Stimulated activated CD8-positive, alpha-beta memory T cell treated with anti-CD3 and anti-CD28 coated beads, Interleukin-4, amount 100 ng/mL, for 1 hour (primary cell): ENCODE measurements around the gene C1RL.

Experiments used
- DNase-seq, 2 donors: peaks; one replicate each; pipeline ENCODE4 v3.0.0-alpha.2; 2020; ENCODE audit warnings: low read depth in 2 of 2, low spot score in 1 of 2

C1RL gene

GRCh38 chr12:7093486-7093885 is 15.5 kb downstream of the C1RL start:
- no peak for DNase-seq

- no peak for DNase-seq
Measured at GRCh38 chr12:7092986-7093460, 16.0 kb downstream of the C1RL start.

- DNase-seq, result peak; percentile 23 to 39
Measured at GRCh38 chr12:7092229-7092985, 16.6 kb downstream of the C1RL start, which contains the start of gene C1R. TSS of gene C1R (minus strand) at chr12:7092445. CDS start at chr12:7092388, 57 bp downstream.

- DNase-seq, result no peak
Measured at GRCh38 chr12:7091660-7092228, 17.3 kb downstream of the C1RL start.

- no peak for DNase-seq
Measured at GRCh38 chr12:7091171-7091570, 17.8 kb downstream of the C1RL start.

- no peak for DNase-seq
Measured at GRCh38 chr12:7090222-7090998, 18.6 kb downstream of the C1RL start.

GRCh38 chr12:7089196-7089871 is 19.7 kb downstream of the C1RL start:
- DNase-seq, result no peak

GRCh38 chr12:7083125-7083524 is 25.9 kb downstream of the C1RL start:
- no peak for DNase-seq

GRCh38 chr12:7081037-7081436 is 28.0 kb downstream of the C1RL start:
- no peak for DNase-seq

- DNase-seq, result no peak
Measured at GRCh38 chr12:7079826-7080125, 29.2 kb downstream of the C1RL start.

- DNase-seq, result no peak
Measured at GRCh38 chr12:7078163-7078562, 30.9 kb downstream of the C1RL start.

- no peak for DNase-seq
Measured at GRCh38 chr12:7076493-7076892, 32.5 kb downstream of the C1RL start.

- no peak for DNase-seq
Measured at GRCh38 chr12:7075939-7076338, 33.1 kb downstream of the C1RL start.

GRCh38 chr12:7075518-7075917 is 33.5 kb downstream of the C1RL start:
- no peak for DNase-seq

GRCh38 chr12:7073946-7074345 is 35.1 kb downstream of the C1RL start:
- no peak for DNase-seq

GRCh38 chr12:7072554-7072953 is 36.5 kb downstream of the C1RL start:
- DNase-seq, result no peak

GRCh38 chr12:7072035-7072434 is 37.0 kb downstream of the C1RL start:
- no peak for DNase-seq

GRCh38 chr12:7069386-7069785 is 39.6 kb downstream of the C1RL start:
- no peak for DNase-seq

- DNase-seq, result no peak
Measured at GRCh38 chr12:7068994-7069346, 40.0 kb downstream of the C1RL start.

GRCh38 chr12:7068240-7068993 is 40.6 kb downstream of the C1RL start:
- DNase-seq, result no peak

GRCh38 chr12:7067096-7067495 is 41.9 kb downstream of the C1RL start:
- no peak for DNase-seq
